GDM1 (cell line): ENCODE measurements around the gene POLE4.

ENCODE experiments used
- DNase-seq: peaks from one replicate; lab custom pipeline; 2025; lab: John Stamatoyannopoulos, UW

The POLE4 gene

DNA sequence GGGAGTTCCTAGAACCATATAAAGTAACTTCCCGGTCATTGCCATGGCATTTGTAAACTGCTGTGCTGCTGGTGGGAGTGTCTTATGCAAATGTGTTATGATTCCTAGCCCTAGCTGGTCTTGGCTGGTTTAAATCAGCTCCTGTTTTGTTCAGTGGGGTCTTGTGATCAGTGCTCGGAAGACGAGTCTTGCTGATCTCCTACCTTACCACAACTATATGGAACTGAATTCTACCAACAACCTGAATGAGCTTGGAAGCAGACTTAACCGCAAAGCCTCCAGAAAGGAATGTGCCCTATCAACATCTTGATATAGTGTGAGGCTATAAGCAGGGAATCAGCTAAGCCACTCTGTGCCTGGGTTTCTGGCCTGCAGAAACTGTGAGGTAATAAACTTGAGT, 33.5 kb downstream of the POLE4 start:
- DNase-seq: no peak

GRCh38 chr2:74999468-74999867, 41.0 kb downstream of the POLE4 start:
- no peak for DNase-seq

- DNase-seq: no peak
Measured at GRCh38 chr2:75002007-75002406, 43.6 kb downstream of the POLE4 start.

DNA sequence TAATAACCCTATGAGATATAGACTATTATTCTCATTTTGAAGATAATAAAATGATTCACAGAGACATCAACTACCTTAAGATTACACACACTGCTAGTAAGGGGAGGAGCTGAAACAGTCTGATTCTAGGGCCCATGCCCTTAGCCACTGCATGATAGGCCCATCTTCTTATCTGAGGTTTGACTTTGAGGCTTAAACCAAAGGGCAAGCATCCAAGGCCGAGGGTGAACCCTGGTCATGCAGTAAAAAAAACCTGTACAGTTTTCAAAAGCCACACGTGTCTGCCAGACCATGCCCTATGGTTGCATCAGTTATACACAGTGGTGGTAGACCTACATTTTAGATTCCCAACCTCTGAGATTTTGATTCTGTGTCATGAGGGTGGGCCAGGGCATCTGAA, 44.8 kb downstream of the POLE4 start:
- DNase-seq: no peak

- no peak for DNase-seq
Measured at GRCh38 chr2:75003773-75004172, 45.3 kb downstream of the POLE4 start.

DNA sequence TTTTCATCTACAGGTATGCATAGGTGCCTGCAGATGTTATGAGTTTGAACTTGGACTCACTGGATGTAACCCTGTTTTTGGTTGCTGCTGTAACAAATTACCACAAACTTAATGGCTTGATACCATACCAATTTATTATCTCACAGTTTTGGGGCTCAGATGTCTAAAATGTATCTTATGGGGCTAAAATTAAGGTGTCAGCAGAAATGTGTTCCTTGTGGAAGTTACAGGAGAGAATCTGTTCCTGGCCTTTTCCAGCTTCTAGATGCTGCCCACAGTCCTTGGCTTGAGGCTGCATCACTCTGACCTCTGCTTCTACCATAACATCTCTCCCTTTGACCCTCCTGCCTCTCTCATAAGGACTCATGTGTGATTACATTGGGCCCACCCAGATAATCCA, 47.6 kb downstream of the POLE4 start:
- no peak for DNase-seq

- no peak for DNase-seq
Measured at GRCh38 chr2:75007061-75007460, 48.6 kb downstream of the POLE4 start.

DNA sequence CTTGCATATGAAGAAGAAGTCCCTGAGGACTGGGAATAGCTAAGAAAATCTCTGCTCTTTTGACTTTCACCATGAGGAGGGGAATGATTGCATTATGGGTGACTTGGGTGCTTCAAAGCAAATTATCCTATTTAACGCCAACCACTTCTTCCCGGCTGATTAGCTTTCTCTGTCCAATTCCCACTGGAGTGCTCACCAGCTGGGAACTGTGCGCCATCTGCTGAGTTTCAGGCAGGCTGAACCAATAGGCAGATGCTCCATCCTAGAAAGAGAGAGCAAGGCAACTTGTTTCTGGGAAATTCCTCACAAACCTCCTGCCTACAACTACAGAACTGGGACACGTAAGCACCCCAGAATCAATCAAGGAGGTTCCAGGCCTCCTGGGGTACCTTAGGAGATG, 49.4 kb downstream of the POLE4 start:
- DNase-seq: no peak

DNA sequence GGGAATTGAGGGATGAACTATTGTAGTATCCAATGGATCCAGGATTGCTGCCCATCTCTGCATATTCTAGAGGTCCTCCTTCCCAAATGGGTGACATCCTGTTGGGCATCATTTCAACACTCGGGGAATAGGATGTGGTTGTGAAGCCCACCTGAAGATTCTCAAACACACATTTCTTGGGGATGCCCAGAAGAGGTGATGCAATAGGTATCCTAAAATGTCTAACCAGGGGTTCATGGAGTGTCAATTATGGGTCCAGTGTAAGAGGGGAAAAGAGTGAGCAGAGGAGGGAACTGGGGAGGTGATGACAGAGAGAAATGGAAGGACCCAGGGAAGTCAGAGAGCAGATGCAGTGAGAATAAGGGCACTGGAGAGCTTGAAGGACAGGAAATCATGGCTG, 52.1 kb downstream of the POLE4 start:
- no peak for DNase-seq

DNA sequence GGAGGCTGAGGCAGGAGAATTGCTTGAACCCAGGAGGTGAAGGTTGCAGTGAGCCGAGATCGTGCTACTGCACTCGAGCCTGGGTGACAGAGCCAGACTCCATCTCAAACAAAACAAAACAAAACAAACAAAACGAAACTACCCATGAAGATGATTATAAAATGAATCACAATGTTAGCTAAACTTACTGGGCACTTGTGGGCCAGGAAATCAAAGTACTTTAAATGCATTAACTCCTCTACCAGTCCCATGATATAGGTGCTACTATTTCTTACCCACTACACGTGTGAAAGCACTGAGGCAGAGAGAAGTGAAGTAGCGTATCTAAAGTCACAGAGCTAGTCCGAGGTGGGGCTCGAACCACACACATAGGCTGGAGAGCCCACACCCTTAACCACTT, 53.6 kb downstream of the POLE4 start:
- no peak for DNase-seq

DNA sequence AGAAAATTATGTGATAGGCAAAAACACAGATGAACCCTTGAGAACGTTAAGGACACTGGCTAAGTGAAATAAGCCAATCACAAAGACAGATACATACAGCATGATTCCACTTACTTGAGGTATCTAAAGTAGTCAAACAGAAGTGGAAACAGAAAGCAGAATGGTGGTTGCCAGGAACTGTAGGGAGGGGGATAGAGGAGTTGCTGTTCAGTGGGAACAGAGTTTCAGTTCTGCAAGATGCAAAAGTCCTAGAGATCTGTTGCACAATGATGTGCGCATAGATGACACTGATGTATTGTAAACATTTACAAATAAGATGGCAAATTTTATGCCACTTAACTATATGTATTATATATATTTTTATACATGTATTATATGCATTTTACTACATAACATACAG, 59.7 kb downstream of the POLE4 start:
- DNase-seq: no peak
